ENCODE data around the gene MAJIN. TPM values are rescaled to one million over a fixed set of nuclear protein-coding genes. Genes with fewer than 3 reads are reported as not detected.

Gene MAJIN
- total and polyA plus RNA-seq, 10 of the 15 experiments (the other 5 are each of a cell fraction or from before 2014, with no cell fraction given): 0.10 TPM; not detected in 9

DNA sequence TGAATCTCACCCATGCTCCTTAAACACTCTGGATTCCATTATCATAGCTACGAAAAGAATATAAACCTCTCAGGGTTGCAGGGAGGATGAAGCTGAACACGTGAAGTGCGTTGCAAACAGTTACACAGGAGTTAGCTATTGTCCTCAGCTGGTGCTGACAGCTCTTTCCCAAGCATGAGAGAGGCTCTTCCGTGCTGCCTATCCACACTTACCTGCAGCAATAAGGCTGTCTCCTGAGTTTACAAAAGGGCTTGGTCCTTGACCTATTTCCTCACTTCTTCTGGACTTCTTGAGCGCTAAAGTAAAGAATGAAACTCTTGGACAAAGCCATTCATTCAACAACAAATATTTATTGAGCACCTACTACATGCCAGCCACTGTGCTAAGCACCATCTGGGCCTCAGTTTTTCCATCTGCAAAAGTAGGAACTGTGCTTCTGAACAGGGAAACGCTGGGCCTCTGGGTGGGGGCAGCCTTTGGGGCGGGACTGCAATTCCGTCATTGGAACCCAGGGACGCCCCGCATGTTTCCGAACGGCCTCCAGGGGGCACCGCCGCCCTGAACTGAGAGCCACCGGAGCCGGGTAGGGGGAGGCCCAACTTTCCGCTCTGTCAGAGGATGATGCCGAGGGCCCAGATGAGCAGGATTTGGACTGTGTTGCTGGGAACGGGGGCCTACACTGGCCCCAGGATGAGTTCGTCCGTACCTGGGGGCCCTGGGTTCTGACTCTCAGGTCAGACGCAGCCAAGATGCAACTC lies 41.4 kb upstream of the MAJIN start (continued):
- TF ChIP-seq, protein P1, sequence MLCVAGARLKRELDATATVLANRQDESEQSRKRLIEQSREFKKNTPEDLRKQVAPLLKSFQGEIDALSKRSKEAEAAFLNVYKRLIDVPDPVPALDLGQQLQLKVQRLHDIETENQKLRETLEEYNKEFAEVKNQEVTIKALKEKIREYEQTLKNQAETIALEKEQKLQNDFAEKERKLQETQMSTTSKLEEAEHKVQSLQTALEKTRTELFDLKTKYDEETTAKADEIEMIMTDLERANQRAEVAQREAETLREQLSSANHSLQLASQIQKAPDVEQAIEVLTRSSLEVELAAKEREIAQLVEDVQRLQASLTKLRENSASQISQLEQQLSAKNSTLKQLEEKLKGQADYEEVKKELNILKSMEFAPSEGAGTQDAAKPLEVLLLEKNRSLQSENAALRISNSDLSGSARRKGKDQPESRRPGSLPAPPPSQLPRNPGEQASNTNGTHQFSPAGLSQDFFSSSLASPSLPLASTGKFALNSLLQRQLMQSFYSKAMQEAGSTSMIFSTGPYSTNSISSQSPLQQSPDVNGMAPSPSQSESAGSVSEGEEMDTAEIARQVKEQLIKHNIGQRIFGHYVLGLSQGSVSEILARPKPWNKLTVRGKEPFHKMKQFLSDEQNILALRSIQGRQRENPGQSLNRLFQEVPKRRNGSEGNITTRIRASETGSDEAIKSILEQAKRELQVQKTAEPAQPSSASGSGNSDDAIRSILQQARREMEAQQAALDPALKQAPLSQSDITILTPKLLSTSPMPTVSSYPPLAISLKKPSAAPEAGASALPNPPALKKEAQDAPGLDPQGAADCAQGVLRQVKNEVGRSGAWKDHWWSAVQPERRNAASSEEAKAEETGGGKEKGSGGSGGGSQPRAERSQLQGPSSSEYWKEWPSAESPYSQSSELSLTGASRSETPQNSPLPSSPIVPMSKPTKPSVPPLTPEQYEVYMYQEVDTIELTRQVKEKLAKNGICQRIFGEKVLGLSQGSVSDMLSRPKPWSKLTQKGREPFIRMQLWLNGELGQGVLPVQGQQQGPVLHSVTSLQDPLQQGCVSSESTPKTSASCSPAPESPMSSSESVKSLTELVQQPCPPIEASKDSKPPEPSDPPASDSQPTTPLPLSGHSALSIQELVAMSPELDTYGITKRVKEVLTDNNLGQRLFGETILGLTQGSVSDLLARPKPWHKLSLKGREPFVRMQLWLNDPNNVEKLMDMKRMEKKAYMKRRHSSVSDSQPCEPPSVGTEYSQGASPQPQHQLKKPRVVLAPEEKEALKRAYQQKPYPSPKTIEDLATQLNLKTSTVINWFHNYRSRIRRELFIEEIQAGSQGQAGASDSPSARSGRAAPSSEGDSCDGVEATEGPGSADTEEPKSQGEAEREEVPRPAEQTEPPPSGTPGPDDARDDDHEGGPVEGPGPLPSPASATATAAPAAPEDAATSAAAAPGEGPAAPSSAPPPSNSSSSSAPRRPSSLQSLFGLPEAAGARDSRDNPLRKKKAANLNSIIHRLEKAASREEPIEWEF (IDR thresholded peaks at IDR 0.05; ENCODE audit: insufficient replicate concordance, low read depth, low read length): no peak
- TF ChIP-seq ETV6 (conservative IDR thresholded peaks at IDR 0.05 in 1 of 2, IDR thresholded peaks at IDR 0.05 in 1 of 2; ENCODE audit: borderline replicate concordance in 1 of 2, low read depth in 1 of 2) (no peak), SREBF2 (IDR thresholded peaks at IDR 0.05; ENCODE audit: low read length) (no peak), TCF3 (IDR thresholded peaks at IDR 0.05; ENCODE audit: borderline replicate concordance, insufficient read depth, low read depth, low read length) (no peak), CBFB (IDR thresholded peaks at IDR 0.05; ENCODE audit: low read depth) (no peak; the same call in 1 of the 2 replicates), HDGF (IDR thresholded peaks at IDR 0.05) (0 out of 2 replicates have a peak, but pooled peaks have one; percentile 57), WRNIP1 (IDR thresholded peaks at IDR 0.05; ENCODE audit: borderline replicate concordance, low read depth, low read length) (no peak), BHLHE40 (IDR thresholded peaks at IDR 0.05; ENCODE audit: borderline replicate concordance in 1 of 2, low read depth in 2 of 2, low read length in 1 of 2) (no peak), NR2C2 (IDR thresholded peaks at IDR 0.05; ENCODE audit: borderline replicate concordance, control insufficient read depth, insufficient read length, low read depth) (no peak), NFXL1 (IDR thresholded peaks at IDR 0.05; ENCODE audit: borderline replicate concordance) (no peak), IKZF1 (conservative IDR thresholded peaks at IDR 0.05) (no peak), ZNF622 (IDR thresholded peaks at IDR 0.05) (no peak), RB1 (IDR thresholded peaks at IDR 0.05; ENCODE audit: borderline replicate concordance) (no peak), ZBED1 (IDR thresholded peaks at IDR 0.05; ENCODE audit: borderline replicate concordance) (no peak), SREBF1 (IDR thresholded peaks at IDR 0.05; ENCODE audit: low read length) (no peak), ZZZ3 (IDR thresholded peaks at IDR 0.05; ENCODE audit: control insufficient read depth, insufficient read length, low read depth) (no peak), NR2F1 (conservative IDR thresholded peaks at IDR 0.05) (no peak), CBX3 (IDR thresholded peaks at IDR 0.05; ENCODE audit: borderline replicate concordance, low read depth) (no peak), MXI1 (IDR thresholded peaks at IDR 0.05; ENCODE audit: low read depth, low read length) (no peak), BCL11A (IDR thresholded peaks at IDR 0.05; ENCODE audit: low read depth, low read length) (0 out of 2 replicates have a peak, but pooled peaks have one; percentile 9)
- TF ChIP-seq, protein P2, sequence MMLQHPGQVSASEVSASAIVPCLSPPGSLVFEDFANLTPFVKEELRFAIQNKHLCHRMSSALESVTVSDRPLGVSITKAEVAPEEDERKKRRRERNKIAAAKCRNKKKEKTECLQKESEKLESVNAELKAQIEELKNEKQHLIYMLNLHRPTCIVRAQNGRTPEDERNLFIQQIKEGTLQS (IDR thresholded peaks at IDR 0.05; ENCODE audit: borderline replicate concordance, extremely low read depth, low read depth, low read length): no peak
- TF ChIP-seq, protein P3, sequence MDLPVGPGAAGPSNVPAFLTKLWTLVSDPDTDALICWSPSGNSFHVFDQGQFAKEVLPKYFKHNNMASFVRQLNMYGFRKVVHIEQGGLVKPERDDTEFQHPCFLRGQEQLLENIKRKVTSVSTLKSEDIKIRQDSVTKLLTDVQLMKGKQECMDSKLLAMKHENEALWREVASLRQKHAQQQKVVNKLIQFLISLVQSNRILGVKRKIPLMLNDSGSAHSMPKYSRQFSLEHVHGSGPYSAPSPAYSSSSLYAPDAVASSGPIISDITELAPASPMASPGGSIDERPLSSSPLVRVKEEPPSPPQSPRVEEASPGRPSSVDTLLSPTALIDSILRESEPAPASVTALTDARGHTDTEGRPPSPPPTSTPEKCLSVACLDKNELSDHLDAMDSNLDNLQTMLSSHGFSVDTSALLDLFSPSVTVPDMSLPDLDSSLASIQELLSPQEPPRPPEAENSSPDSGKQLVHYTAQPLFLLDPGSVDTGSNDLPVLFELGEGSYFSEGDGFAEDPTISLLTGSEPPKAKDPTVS (IDR thresholded peaks at IDR 0.05; ENCODE audit: low read depth, low read length): no peak; the same call in 1 of the 2 replicates
